Stomach (tissue), 4 donors: ENCODE measurements around the gene ABR.

ENCODE experiments used
- EP300 ChIP-seq: sonication (generic); formaldehyde crosslinking; IDR thresholded peaks from one replicate; pipeline ENCODE4 v1.6.1; 2017; ENCODE audit warnings: antibody characterized with exemption
- POLR2A ChIP-seq, 4 donors: fragments of 450-650 bp; IDR thresholded peaks; one replicate each; pipeline ENCODE4 v1.6.1; 2016; ENCODE audit warnings: antibody characterized with exemption in 4 of 4, control low read depth in 2 of 4, mild to moderate bottlenecking in 1 of 4, moderate library complexity in 1 of 4
- POLR2AphosphoS5 ChIP-seq, 3 donors: sonication (generic); formaldehyde crosslinking; IDR thresholded peaks; one replicate each; pipeline ENCODE4 v1.6.1; 2016; ENCODE audit warnings: antibody characterized with exemption in 3 of 3
- TF ChIP-seq, protein P1 (sequence below), 7 experiments: fragments of 450-650 bp in 4 of 7; fragments of 200-600 bp in 3 of 7; sonication (generic) in 3 of 7; IDR thresholded peaks; one replicate each; pipeline ENCODE4 v1.5.1; 2016 to 2019; ENCODE audit warnings: antibody characterized with exemption in 7 of 7, control low read depth in 2 of 7, mild to moderate bottlenecking in 1 of 7

DNA sequence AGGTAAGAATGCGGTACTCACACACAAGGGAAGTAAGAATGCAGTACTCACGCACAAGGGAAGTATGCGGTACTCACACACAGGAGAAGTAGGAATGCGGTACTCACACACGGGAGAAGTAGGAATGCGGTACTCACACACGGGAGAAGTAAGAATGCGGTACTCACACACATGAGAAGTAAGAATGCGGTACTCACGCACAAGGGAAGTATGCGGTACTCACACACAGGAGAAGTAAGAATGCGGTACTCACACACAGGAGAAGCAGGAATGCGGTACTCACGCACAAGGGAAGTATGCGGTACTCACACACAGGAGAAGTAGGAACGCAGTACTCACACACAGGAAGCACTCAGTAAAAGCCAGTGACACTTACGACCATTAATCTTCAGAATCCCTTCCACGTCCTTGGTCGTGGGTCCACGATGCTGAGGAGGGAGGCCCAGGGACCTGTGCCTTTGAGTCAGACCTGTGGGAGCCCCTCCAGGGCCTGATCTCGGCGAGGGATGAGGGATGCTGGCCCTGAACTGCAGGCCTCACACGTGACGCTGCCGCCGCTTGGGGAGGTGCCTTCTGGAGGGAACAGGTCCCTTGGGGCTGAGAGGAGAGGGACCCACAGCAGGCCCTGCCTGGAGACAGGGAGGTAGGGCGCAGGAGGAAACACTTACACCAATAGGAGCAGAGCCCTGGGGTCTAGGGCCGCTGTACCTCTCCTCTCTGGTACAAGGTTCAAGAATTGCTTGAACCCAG lies 20.2 kb downstream of the ABR start:
- TF ChIP-seq, protein P1, sequence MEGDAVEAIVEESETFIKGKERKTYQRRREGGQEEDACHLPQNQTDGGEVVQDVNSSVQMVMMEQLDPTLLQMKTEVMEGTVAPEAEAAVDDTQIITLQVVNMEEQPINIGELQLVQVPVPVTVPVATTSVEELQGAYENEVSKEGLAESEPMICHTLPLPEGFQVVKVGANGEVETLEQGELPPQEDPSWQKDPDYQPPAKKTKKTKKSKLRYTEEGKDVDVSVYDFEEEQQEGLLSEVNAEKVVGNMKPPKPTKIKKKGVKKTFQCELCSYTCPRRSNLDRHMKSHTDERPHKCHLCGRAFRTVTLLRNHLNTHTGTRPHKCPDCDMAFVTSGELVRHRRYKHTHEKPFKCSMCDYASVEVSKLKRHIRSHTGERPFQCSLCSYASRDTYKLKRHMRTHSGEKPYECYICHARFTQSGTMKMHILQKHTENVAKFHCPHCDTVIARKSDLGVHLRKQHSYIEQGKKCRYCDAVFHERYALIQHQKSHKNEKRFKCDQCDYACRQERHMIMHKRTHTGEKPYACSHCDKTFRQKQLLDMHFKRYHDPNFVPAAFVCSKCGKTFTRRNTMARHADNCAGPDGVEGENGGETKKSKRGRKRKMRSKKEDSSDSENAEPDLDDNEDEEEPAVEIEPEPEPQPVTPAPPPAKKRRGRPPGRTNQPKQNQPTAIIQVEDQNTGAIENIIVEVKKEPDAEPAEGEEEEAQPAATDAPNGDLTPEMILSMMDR (IDR thresholded peaks at IDR 0.05), result no peak
- TF ChIP-seq EP300, result no peak
- TF ChIP-seq POLR2A (IDR thresholded peaks at IDR 0.05), result no peak
- TF ChIP-seq POLR2AphosphoS5 (IDR thresholded peaks at IDR 0.05), result no peak
